Fibroblast of lung (primary cell): ENCODE measurements around the gene MROH8.

Source experiments
- EZH2 ChIP-seq: IDR thresholded peaks from 2 replicates; pipeline ENCODE4 v1.5.1; 2012; ENCODE audit warnings: low read length, control low read depth, mild to moderate bottlenecking; ENCODE audit errors: missing control alignments
- TF ChIP-seq, protein P1 (sequence below), 2 donors: IDR thresholded peaks in 1 of 2; conservative IDR thresholded peaks in 1 of 2; 1 replicate in 1 of 2; 2 replicates in 1 of 2; pipeline ENCODE4 v1.5.1; 2011 to 2012; ENCODE audit warnings: low read length in 2 of 2, control low read depth in 1 of 2, inconsistent platforms in 1 of 2, low read depth in 1 of 2, mild to moderate bottlenecking in 1 of 2

DNA sequence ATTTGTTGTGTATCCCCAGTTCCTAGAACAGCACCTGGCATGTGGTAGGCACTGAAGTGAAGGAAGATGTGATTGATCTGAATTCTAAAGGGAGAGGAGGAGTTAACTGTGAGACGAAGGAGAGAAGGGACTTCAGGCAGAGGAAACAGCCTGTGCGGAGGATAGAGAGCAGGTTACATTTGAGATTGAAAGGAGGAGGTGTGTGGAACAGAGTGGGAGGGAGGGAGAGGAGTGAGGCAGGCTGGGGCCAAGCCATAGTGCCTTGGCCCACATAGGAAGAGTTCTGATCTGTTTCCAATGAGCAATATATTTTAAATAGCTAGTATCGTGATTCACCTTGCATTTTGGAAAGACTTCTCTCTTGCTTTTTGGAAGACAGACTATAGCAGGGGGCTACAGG, 13.9 kb upstream of the MROH8 start:
- TF ChIP-seq, protein P1, sequence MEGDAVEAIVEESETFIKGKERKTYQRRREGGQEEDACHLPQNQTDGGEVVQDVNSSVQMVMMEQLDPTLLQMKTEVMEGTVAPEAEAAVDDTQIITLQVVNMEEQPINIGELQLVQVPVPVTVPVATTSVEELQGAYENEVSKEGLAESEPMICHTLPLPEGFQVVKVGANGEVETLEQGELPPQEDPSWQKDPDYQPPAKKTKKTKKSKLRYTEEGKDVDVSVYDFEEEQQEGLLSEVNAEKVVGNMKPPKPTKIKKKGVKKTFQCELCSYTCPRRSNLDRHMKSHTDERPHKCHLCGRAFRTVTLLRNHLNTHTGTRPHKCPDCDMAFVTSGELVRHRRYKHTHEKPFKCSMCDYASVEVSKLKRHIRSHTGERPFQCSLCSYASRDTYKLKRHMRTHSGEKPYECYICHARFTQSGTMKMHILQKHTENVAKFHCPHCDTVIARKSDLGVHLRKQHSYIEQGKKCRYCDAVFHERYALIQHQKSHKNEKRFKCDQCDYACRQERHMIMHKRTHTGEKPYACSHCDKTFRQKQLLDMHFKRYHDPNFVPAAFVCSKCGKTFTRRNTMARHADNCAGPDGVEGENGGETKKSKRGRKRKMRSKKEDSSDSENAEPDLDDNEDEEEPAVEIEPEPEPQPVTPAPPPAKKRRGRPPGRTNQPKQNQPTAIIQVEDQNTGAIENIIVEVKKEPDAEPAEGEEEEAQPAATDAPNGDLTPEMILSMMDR (conservative IDR thresholded peaks at IDR 0.05 in 1 of 2, IDR thresholded peaks at IDR 0.05 in 1 of 2; ENCODE audit: low read depth in 1 of 2, low read length in 2 of 2) = no peak
- no peak for TF ChIP-seq EZH2
